HG03066 (cell line): Measurements from ENCODE around the gene PTGER1.
"Not testable (repeated sequence)": the region's sequence is repeated elsewhere in the genome, so short reads cannot be mapped to it uniquely, and the experiment has no call there.

Experiments used
- ATAC-seq: cut with Tn5 transposase; IDR thresholded peaks from one replicate; pipeline ENCODE4 v1.9.1; 2021; ENCODE audit warnings: low read depth; ENCODE audit not compliant: unreplicated experiment

PTGER1 gene

GRCh38 chr19:14475251-14476073 lies at the start of gene PTGER1:
Gene PTGER1, minus strand, starts transcription at chr19:14475354. Its CDS starts 1,034 bp downstream, at chr19:14474320.
- no peak for ATAC-seq

GRCh38 chr19:14520543-14520942 lies 45.4 kb upstream of the PTGER1 start:
- no peak for ATAC-seq

- ATAC-seq = no peak
Measured at GRCh38 chr19:14519860-14520407, 44.8 kb upstream of the PTGER1 start.

- ATAC-seq = no peak
Measured at GRCh38 chr19:14519245-14519859, 44.2 kb upstream of the PTGER1 start.

- peak; percentile 58 for ATAC-seq
Measured at GRCh38 chr19:14517840-14518505, 42.8 kb upstream of the PTGER1 start, which contains the start of gene DNAJB1. Gene DNAJB1, minus strand, starts transcription at chr19:14518397. Its CDS starts 48 bp downstream, at chr19:14518349.

GRCh38 chr19:14517446-14517839 lies 42.3 kb upstream of the PTGER1 start:
- ATAC-seq = no peak

GRCh38 chr19:14516746-14517438 lies 41.7 kb upstream of the PTGER1 start:
- ATAC-seq = no peak

- ATAC-seq = no peak
Measured at GRCh38 chr19:14516048-14516534, 40.9 kb upstream of the PTGER1 start.

- no peak for ATAC-seq
Measured at GRCh38 chr19:14515501-14516047, 40.4 kb upstream of the PTGER1 start.

GRCh38 chr19:14514215-14514863 lies 39.2 kb upstream of the PTGER1 start:
- no peak for ATAC-seq

GRCh38 chr19:14512406-14512961 lies 37.3 kb upstream of the PTGER1 start:
- no peak for ATAC-seq

- ATAC-seq = no peak
Measured at GRCh38 chr19:14511229-14511593, 36.1 kb upstream of the PTGER1 start.

GRCh38 chr19:14510311-14511228 lies 35.4 kb upstream of the PTGER1 start:
- ATAC-seq = no peak

- ATAC-seq = no peak
Measured at GRCh38 chr19:14507704-14508542, 32.8 kb upstream of the PTGER1 start.

- ATAC-seq = no peak
Measured at GRCh38 chr19:14505488-14506239, 30.5 kb upstream of the PTGER1 start.

GRCh38 chr19:14504575-14504974 lies 29.4 kb upstream of the PTGER1 start:
- ATAC-seq = not testable (repeated sequence)

GRCh38 chr19:14503285-14503684 lies 28.1 kb upstream of the PTGER1 start:
- ATAC-seq = no peak
